Omental fat pad (tissue), 4 donors: ENCODE data around the gene CADM4. TPM values are rescaled to one million over a fixed set of nuclear protein-coding genes. Genes with fewer than 3 reads are reported as not detected.
A peak's percentile ranks its signal among the peaks of the same experiment; 100 is the strongest.

Source experiments
- ATAC-seq: fragments of 150-250 bp; one replicate; pipeline ENCODE4 v1.9.1; 2016; ENCODE audit warnings: mild to moderate bottlenecking, moderate library complexity; ENCODE audit not compliant: low FRiP score
- DNase-seq: peaks from one replicate; pipeline ENCODE4 v3.0.0-alpha.2; 2019; ENCODE audit warnings: low spot score
- CTCF ChIP-seq, 3 donors: fragments of 450-650 bp; IDR thresholded peaks; one replicate each; pipeline ENCODE4 v1.5.1; 2016 to 2017; ENCODE audit warnings: antibody characterized with exemption in 3 of 3, mild to moderate bottlenecking in 3 of 3, moderate library complexity in 2 of 3
- total RNA-seq, 4 donors: library from RNA; depleted of rRNA; stranded (reverse); fragments of >200 nt; gene quantifications; one replicate each; pipeline ENCODE4 v1.1.0, GENCODE V29; 2016

The CADM4 gene
- total RNA-seq, 4 donors from 2014 or later, result 0.79 to 3.5 (median 2.5) TPM

GRCh38 chr19:43681821-43682220 lies 42.2 kb upstream of the CADM4 start:
- DNase-seq (no peak), ATAC-seq (no peak)
- no peak for TF ChIP-seq CTCF (IDR thresholded peaks at IDR 0.05)

- DNase-seq (no peak), ATAC-seq (no peak)
- no peak for TF ChIP-seq CTCF (IDR thresholded peaks at IDR 0.05)
Observed at GRCh38 chr19:43678512-43679261, 39.0 kb upstream of the CADM4 start.

GRCh38 chr19:43675906-43676305 lies 36.3 kb upstream of the CADM4 start:
- no peak for TF ChIP-seq CTCF (IDR thresholded peaks at IDR 0.05)
- no peak for DNase-seq
- ATAC-seq, result no peak

- DNase-seq (no peak), ATAC-seq (peak; percentile 89)
- TF ChIP-seq CTCF (IDR thresholded peaks at IDR 0.05), result no peak
Observed at GRCh38 chr19:43675269-43675879, 35.7 kb upstream of the CADM4 start.

- ATAC-seq, result no peak
- no peak for DNase-seq
- TF ChIP-seq CTCF (IDR thresholded peaks at IDR 0.05), result no peak
Observed at GRCh38 chr19:43674596-43674995, 34.9 kb upstream of the CADM4 start.

- no peak for TF ChIP-seq CTCF (IDR thresholded peaks at IDR 0.05)
- DNase-seq, result no peak
- no peak for ATAC-seq
Observed at GRCh38 chr19:43674183-43674582, 34.5 kb upstream of the CADM4 start.

GRCh38 chr19:43673637-43674036 lies 34.0 kb upstream of the CADM4 start:
- TF ChIP-seq CTCF (IDR thresholded peaks at IDR 0.05), result no peak
- ATAC-seq (no peak), DNase-seq (no peak)
